ENCODE data around the gene CPA2.

CPA2 gene

GRCh38 chr7:130286881-130287280 is 20.2 kb downstream of the CPA2 start:
- no peak for DNase-seq

- DNase-seq = no peak
Measured at GRCh38 chr7:130288168-130288567, 21.5 kb downstream of the CPA2 start.

GRCh38 chr7:130288829-130289228 is 22.2 kb downstream of the CPA2 start:
- no peak for DNase-seq

DNA sequence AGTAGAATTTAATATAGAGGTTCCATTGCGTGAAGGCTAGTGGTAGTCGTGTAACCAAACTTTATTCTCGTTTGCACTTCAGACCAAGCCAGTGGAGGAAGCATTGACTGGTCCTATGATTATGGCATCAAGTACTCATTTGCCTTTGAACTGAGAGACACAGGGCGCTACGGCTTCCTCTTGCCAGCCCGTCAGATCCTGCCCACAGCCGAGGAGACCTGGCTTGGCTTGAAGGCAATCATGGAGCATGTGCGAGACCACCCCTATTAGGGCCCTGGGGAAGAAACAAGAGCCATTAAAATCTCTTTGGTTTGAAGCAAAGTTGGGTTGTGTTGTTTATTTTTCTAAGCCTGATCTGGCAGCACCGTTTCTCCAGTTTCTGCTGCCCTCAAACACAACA is 22.8 kb downstream of the CPA2 start:
- DNase-seq = no peak

GRCh38 chr7:130290745-130291144 is 24.1 kb downstream of the CPA2 start:
- DNase-seq = no peak

- DNase-seq = no peak
Measured at GRCh38 chr7:130292682-130293257, 26.1 kb downstream of the CPA2 start, which contains the start of gene CPA4. TSS of gene CPA4 (plus strand) at chr7:130293161. CDS start at chr7:130293181, 20 bp downstream.

- DNase-seq = no peak
Measured at GRCh38 chr7:130293521-130293920, 26.9 kb downstream of the CPA2 start.

DNA sequence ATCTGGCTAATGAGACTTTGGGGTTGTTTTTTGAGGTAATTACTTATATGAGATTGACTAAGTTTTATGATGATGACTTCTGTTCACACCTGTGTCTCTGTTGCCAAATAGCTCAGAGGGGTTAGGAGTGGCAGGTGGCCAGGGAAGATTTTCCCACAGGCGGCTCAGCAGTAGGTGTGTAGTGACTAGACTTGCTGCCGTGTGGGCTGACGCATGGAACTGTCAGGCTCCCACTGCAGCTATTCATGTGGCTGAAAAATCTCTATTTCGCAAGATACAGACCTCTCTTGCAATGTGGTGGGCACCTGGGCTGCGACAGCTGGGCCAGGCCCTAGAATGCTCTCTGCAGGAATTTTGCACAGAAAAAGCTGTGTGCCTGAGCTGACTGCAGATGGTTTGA is 27.7 kb downstream of the CPA2 start:
- no peak for DNase-seq

- no peak for DNase-seq
Measured at GRCh38 chr7:130296221-130296951, 29.7 kb downstream of the CPA2 start.

DNA sequence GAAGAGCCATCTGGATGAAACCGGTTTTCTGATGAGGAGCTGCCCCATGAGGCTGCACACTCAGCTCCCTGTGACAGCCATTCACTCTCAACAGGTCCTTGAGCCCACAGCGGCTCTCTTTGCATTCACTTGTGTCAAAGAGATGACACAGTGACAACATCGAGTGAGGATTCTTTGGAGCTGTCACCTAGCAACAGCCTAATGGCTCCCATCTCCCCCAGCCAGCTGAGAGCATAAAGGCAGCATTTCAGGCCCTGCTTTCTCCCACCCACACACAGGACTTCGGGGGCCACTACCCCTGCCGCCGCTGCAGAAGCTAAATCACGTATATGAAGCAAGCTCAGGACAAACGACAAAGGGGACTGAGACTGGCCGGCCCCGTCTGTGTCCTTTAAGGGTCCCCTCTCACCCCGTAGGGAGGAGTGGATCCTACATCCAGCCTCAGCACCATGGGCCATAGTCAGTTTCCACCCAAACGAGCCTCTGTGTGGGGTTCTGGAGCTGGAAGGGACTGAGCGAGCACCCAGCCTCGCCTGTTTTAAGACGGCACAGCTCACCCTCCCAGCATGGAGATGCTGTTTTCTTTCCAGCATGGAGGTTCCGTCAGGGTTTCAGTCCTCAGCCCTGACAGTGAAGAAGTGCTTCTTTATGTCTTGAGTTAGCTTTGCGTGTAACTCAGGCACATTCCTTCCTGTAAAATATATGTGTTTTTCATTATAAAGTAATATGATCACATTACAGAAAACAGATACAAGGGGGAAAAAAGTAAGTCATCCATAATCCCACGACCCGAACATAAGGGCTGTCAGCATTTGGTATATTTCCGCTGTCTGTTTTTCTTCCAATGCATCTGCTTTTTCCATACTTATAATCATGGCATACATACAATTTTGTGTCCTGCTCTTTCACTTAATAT is 31.2 kb downstream of the CPA2 start:
- DNase-seq = peak; percentile 33

DNA sequence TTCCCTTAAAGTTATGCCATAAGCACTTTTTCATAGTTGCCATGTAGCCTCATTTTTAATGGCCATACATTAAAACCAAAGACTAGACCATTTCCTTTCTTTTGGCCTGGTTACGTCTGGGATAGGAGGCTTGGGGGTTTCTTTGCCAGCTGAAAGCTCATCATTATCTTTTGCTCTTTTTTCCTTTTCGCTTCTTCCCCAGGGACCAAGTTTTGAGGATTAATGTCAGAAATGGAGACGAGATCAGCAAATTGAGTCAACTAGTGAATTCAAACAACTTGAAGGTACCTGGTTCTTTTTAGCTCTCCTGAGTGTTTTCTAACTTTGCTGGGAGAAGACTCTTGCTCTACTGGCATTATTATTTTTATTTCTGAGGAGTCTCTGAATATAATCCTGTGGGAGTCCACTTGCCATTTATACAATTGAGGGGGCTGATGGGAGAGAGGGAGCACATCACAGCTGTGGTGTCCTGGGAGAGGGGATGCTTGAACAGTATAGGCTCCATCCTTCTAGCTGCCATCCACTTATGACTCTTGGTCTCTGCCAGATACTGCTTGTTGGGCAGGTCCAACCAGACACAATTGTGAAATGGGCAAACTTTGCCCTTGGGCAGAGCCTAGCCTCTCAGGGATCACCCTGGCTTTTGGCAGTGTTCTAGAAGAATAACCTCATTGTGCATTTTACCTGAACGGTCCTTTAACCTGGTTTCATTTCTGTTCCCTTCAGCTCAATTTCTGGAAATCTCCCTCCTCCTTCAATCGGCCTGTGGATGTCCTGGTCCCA is 32.1 kb downstream of the CPA2 start:
- no peak for DNase-seq

GRCh38 chr7:130299866-130300265 is 33.2 kb downstream of the CPA2 start:
- no peak for DNase-seq

DNA sequence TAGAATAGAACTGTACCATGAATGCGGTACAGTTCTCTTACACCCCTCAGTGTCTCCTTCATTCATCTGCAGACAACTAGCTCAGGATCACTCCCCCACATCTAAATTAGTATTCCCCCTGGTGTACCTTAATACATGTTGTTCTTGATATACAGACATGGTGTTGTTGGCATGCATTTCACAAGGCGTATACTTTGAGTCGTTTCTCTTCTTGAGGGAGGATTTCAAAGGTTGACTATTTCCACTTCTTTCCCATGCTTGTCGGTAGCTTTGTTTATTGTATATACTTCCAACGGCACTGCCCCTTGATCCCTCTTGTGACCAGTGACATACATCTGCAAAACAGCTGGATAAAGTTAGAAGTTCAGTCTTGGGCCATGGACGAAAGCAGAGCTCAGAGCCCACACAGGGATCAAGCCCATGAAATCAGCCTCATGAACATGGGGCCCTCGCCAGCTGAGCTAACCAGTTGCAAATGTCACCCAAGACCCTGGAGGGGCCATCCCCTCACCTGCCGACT is 34.9 kb downstream of the CPA2 start:
- DNase-seq = no peak

GRCh38 chr7:130302649-130303048 is 36.0 kb downstream of the CPA2 start:
- no peak for DNase-seq

DNA sequence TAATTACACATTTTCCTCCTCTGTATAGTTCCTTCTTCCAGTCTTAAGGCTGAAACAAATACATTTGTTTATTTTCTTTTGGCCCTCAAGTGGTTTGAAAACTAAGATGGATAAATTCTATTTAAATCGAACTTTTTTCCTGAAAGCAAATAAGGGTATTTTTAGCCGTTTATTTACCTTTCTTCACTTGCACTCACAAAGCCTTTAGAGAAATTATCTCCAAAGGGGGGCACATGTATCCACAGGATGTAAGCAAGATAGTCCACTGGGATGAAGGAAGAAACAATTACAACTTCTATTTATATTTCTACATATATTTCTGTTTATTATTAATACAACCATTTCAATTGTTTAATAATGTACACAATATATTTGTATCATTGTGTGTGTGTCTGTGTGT is 36.5 kb downstream of the CPA2 start:
- DNase-seq = no peak

DNA sequence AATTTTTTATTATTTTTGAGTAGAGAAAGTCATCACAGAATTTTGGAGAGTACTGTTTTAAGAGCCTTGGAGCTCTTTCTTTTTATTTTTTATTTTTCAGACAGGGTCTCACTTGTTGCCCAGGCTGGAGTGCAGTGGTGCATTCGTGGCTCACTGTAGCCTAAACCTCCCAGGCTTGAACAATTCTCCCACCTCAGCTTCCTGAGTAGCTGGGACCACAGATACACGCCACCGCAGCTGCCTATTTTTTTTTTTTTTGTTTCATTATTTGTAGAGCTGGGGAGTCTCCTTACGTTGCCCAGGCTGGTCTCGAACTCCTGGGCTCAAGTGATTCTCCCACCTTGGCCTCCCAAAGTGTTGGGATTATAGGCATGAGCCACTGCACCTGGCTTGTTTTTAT is 36.9 kb downstream of the CPA2 start:
- DNase-seq = no peak

DNA sequence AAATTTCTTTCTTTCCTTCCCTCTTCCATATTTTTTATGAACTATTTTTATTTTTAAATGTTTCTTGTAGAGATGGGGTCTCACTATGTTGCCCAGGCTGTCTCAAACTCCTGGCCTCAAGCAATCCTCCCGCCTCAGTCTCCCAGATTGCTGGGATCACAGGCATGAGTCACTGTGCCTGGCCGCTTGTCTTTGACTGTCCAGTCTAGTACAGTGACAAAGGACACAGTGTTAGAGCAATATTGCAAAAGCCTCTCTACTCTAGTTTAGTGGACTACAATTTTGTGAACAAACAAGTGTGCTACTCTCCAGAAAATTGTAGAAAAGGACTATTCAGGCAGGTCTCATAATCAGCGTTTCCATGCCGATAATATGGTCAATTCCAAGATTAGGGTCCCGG is 37.3 kb downstream of the CPA2 start:
- DNase-seq = no peak

GRCh38 chr7:130304878-130305277 is 38.2 kb downstream of the CPA2 start:
- no peak for DNase-seq

- no peak for DNase-seq
Measured at GRCh38 chr7:130305433-130306042, 38.9 kb downstream of the CPA2 start.

GRCh38 chr7:130309986-130310385 is 43.3 kb downstream of the CPA2 start:
- DNase-seq = no peak

GRCh38 chr7:130314305-130314704 is 47.6 kb downstream of the CPA2 start:
- DNase-seq = no peak

DNA sequence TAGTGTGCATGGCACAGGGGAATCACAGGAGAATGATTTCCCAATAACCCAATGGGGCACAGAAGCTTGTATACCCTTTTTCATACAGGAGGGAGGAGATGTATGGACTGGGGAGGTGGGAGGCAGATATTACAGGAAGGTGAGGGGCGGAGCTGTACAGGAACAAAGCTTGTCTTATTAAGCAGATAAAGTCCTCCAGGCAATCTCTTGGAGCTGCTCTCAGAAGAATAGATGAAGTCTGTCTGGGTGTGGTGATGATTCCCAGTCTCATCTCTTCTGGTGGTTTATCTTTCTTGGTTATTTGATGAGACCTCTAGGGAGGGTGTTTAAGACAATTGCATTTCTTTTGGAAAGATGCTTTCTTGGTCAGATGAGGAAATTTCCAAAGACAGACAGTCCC is 52.9 kb downstream of the CPA2 start:
- no peak for DNase-seq
